Measurements from ENCODE around the gene EHF. TPM values are rescaled to one million over a fixed set of nuclear protein-coding genes. Genes with fewer than 3 reads are reported as not detected.

Gene EHF
- total and polyA plus RNA-seq, 2 experiments from 2014 or later: 5.8 to 9.0 TPM

- Histone ChIP-seq H3K36me3 (replicated peaks; ENCODE audit: insufficient read depth, low read depth) (no peaks in the 10 kb centered on the region), H3K9me3 (ENCODE audit: low read depth) (no peaks in the 10 kb centered on the region), H4K20me1 (ENCODE audit: insufficient read depth, poor library complexity, severe bottlenecking) (no peaks in the 10 kb centered on the region), H3K9me2 (replicated peaks; ENCODE audit: insufficient read depth) (no peaks in the 10 kb centered on the region), H3K4me1 (ENCODE audit: insufficient read depth) (no peaks in the 10 kb centered on the region), H2AFZ (no peak overlapping the region), H3K4me2 (no peak overlapping the region), H3K4me3 (no peak overlapping the region), H3K27ac (no peak overlapping the region), H3K27me3 (no peaks in the 10 kb centered on the region), H3K79me2 (no peaks in the 10 kb centered on the region)
- WGBS (ENCODE audit: low lambda C conversion rate, missing lambda C conversion rate): 100% methylated on average over 1 of the region's 1 CpG
- no peak for TF ChIP-seq EZH2phosphoT487 (IDR thresholded peaks at IDR 0.05; ENCODE audit: low read depth, severe bottlenecking, unreplicated experiment)
- TF ChIP-seq EZH2 (IDR thresholded peaks at IDR 0.05; ENCODE audit: borderline replicate concordance): no peak
- no peak for TF ChIP-seq CTCF (IDR thresholded peaks at IDR 0.05; ENCODE audit: poor library complexity)
- DNase-seq (ENCODE audit: low spot score): no peak
These were observed 58.8 kb downstream of the EHF start for GRCh38 chr11:34679681-34680080.

- TF ChIP-seq EZH2phosphoT487 (IDR thresholded peaks at IDR 0.05; ENCODE audit: low read depth, severe bottlenecking, unreplicated experiment) (no peak), CTCF (IDR thresholded peaks at IDR 0.05; ENCODE audit: poor library complexity) (no peak), EZH2 (IDR thresholded peaks at IDR 0.05; ENCODE audit: borderline replicate concordance) (no peak)
- WGBS (ENCODE audit: low lambda C conversion rate, missing lambda C conversion rate): 84% methylated on average over 1 of the region's 1 CpG
- DNase-seq (ENCODE audit: low spot score): no peak
- Histone ChIP-seq H4K20me1 (ENCODE audit: insufficient read depth, poor library complexity, severe bottlenecking) (no peaks in the 10 kb centered on the region), H3K9me3 (ENCODE audit: low read depth) (no peaks in the 10 kb centered on the region), H3K27ac (no peak overlapping the region), H3K9me2 (replicated peaks; ENCODE audit: insufficient read depth) (no peaks in the 10 kb centered on the region), H3K4me2 (no peak overlapping the region), H3K79me2 (no peaks in the 10 kb centered on the region), H3K27me3 (no peaks in the 10 kb centered on the region), H3K4me3 (no peak overlapping the region), H2AFZ (no peak overlapping the region), H3K4me1 (ENCODE audit: insufficient read depth) (no peaks in the 10 kb centered on the region), H3K36me3 (replicated peaks; ENCODE audit: insufficient read depth, low read depth) (no peaks in the 10 kb centered on the region)
These were observed 59.3 kb downstream of the EHF start for GRCh38 chr11:34680206-34680605.

- no peaks in the 10 kb centered on the region for H4K20me1 ChIP-seq (ENCODE audit: insufficient read depth, poor library complexity, severe bottlenecking)
- no peaks in the 10 kb centered on the region for H3K79me2 ChIP-seq
- no peak for DNase-seq (ENCODE audit: low spot score)
- H3K4me3 ChIP-seq: no peak overlapping the region
- no peak overlapping the region for H3K4me2 ChIP-seq
- no peaks in the 10 kb centered on the region for H3K9me3 ChIP-seq (ENCODE audit: low read depth)
- no peaks in the 10 kb centered on the region for H3K9me2 ChIP-seq (replicated peaks; ENCODE audit: insufficient read depth)
- no peaks in the 10 kb centered on the region for H3K27me3 ChIP-seq
- TF ChIP-seq EZH2phosphoT487 (IDR thresholded peaks at IDR 0.05; ENCODE audit: low read depth, severe bottlenecking, unreplicated experiment) (no peak), EZH2 (IDR thresholded peaks at IDR 0.05; ENCODE audit: borderline replicate concordance) (no peak), CTCF (IDR thresholded peaks at IDR 0.05; ENCODE audit: poor library complexity) (no peak)
- no peaks in the 10 kb centered on the region for H3K36me3 ChIP-seq (replicated peaks; ENCODE audit: insufficient read depth, low read depth)
- WGBS (ENCODE audit: low lambda C conversion rate, missing lambda C conversion rate): 87% methylated on average over 5 of the region's 5 CpGs
- no peaks in the 10 kb centered on the region for H3K4me1 ChIP-seq (ENCODE audit: insufficient read depth)
- no peak overlapping the region for H3K27ac ChIP-seq
- no peak overlapping the region for H2AFZ ChIP-seq
These were observed 60.2 kb downstream of the EHF start for GRCh38 chr11:34680918-34681586.

Measured in hepatocyte (in vitro differentiated cells).